ENCODE measurements around the gene MRPS25.

MRPS25 gene

DNA sequence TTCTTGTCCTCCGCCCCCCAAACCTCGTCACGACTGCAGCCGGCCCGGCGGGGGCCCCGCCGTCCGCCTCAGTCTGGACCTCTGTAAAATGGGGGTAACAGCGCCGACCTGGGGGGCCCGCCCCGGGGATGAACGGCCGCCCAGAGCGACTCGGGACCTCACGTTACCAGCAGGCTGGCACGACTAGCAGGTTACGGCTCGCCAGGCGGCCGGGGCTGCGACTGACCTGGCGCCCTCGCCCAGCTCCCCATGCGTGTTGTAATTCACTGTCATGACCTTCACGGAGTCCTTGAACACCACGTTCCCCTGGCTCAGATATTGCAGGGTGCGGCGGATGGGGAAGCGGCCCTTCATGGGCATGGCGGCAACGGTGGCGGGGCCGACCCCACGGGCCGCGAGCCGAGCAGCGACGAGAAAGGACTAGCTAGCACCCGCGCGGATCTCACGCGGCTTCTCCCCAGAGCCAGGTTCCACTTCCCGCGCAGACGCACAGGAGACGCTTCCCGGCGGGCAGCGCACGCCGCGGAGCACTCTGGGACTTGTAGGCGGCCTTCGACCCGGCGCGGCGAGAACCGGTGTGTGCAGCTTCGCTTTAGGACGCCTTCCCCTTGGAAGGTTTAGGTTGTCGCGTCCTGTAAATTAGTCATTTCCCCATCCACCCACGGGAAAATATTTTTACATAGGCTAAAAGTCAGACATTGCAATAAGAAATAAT is at the start of gene MRPS25:
Gene MRPS25 (minus strand): TSS at position 481 of the 715 bp plus-strand sequence. CDS start 121 bp downstream, at position 360.
- ATAC-seq: peak; percentile 99
- no peaks in the 10 kb centered on the region for H3K9me3 Mint-ChIP-seq
- peaks cover 24% of the 10 kb centered on the region for H3K36me3 Mint-ChIP-seq
- H3K27ac Mint-ChIP-seq: peak within 1 kb of the TSS; percentile 95
- DNase-seq (ENCODE audit: low spot score in 2 of 2): peak; percentile 80 to 91
- peak within 1 kb of the TSS; percentile 90 for H3K4me3 Mint-ChIP-seq
- peaks cover 27% of the 10 kb centered on the region for H3K4me1 Mint-ChIP-seq

DNA sequence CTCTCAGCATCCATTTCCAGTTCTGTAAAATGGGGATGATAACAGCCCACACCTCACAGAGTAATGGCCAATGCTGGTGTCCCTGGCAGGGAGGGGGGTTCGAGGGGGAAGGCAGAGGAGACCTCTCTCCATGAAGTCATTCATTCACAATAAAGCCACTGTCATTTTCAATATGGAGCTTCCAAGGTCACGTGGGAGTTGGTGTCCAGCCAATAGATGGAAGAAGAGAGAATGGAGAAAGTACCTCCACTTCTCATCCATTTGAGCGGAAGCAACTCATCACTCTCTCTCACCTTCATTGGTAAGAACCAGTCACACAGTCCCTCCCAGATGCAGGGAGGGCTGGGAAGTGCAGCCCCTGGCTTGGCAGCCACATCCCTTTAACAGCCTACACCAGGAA is 48.8 kb upstream of the MRPS25 start:
- Mint-ChIP-seq H3K4me3 (no peak overlapping the region), H3K36me3 (no peaks in the 10 kb centered on the region), H3K9me3 (no peaks in the 10 kb centered on the region), H3K4me1 (peaks cover 7% of the 10 kb centered on the region), H3K27ac (no peak overlapping the region)
- no peak for ATAC-seq
- no peak for DNase-seq (ENCODE audit: low spot score in 2 of 2)

DNA sequence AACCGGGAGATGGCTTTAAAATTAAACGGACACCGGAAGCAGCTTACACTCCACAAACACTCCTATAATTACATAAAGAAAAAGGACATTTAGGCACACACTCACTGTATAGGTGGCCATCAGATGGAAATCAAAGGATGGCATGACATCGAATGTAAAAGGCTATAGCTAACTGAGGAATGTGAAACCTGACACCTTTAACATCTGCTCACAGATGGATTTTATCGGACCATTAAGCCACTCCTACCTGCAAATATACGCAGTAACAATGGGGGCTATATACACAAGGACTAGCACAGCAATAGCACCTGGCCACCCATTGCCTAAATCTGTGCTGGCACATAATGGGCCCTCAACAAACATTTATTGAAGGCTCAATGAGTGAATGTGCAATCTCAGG is 48.4 kb upstream of the MRPS25 start:
- DNase-seq (ENCODE audit: low spot score in 2 of 2) (no peak), ATAC-seq (no peak)
- H3K27ac Mint-ChIP-seq: peak overlapping the region; percentile 20
- no peaks in the 10 kb centered on the region for H3K9me3 Mint-ChIP-seq
- H3K4me1 Mint-ChIP-seq: peaks cover 7% of the 10 kb centered on the region
- no peaks in the 10 kb centered on the region for H3K36me3 Mint-ChIP-seq
- no peak overlapping the region for H3K4me3 Mint-ChIP-seq

DNA sequence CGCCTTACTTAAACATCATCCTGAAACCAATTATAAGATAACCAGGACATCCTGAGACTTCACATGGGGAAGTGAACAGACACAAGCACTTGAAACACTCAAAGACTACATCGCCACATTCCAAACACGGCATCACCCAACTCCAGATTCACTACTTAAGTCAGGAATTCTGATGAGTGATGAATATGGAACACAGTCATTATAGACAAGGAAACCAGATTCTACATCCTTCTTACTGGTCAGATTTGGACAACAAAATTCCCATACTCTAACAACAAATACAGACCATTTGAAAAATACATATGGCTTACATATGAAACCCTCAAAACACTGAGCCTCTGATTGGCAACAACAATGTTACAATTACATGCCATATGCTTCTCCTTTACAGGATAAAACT is 46.9 kb upstream of the MRPS25 start:
- no peaks in the 10 kb centered on the region for H3K36me3 Mint-ChIP-seq
- no peaks in the 10 kb centered on the region for H3K9me3 Mint-ChIP-seq
- no peak overlapping the region for H3K27ac Mint-ChIP-seq
- H3K4me1 Mint-ChIP-seq: peaks cover 13% of the 10 kb centered on the region
- DNase-seq (ENCODE audit: low spot score in 2 of 2) (no peak), ATAC-seq (no peak)
- H3K4me3 Mint-ChIP-seq: no peak overlapping the region

DNA sequence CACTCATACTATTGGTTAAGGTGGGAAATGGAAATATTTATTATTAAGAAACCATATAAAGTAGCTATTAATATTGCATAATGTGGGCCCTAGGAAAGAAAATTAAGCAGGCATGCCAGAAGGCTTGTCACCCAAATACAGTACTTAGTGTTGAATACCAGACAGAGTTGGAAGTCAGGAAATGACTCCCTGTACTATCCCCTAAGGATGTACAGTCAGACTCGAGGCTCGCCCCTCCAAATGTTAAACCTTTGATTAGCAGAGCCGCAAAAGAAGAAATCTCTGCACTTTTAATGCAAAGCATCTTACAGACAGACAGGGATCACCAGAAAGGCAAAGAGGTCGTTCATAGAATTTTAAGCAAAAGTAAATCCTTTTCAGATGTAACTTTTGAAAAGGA is 45.1 kb upstream of the MRPS25 start:
- Mint-ChIP-seq H3K9me3 (no peaks in the 10 kb centered on the region), H3K27ac (no peak overlapping the region), H3K4me3 (no peak overlapping the region), H3K4me1 (peaks cover 13% of the 10 kb centered on the region), H3K36me3 (no peaks in the 10 kb centered on the region)
- ATAC-seq (no peak), DNase-seq (ENCODE audit: low spot score in 2 of 2) (no peak)

DNA sequence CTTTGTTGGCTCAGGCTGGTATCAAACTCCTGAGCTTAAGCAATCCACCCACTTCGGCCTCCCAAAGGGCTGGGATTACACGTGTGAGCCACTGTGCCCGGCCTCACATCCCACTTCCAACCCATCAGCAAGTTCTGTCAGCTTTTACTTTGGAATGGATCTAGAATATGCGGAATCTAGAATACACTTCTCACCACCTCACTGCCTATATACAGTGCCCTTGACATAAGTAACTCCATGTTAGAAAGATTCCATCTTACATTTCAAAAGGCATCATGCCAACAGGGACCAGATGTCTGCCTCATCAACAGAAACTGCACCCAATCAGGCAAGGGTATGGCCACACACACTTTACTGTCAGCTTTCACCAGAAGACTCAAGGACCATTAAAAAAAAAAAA is 43.8 kb upstream of the MRPS25 start:
- no peaks in the 10 kb centered on the region for H3K9me3 Mint-ChIP-seq
- H3K4me3 Mint-ChIP-seq: no peak overlapping the region
- ATAC-seq: no peak
- DNase-seq (ENCODE audit: low spot score in 2 of 2): no peak
- H3K27ac Mint-ChIP-seq: no peak overlapping the region
- peaks cover 13% of the 10 kb centered on the region for H3K4me1 Mint-ChIP-seq
- no peaks in the 10 kb centered on the region for H3K36me3 Mint-ChIP-seq

DNA sequence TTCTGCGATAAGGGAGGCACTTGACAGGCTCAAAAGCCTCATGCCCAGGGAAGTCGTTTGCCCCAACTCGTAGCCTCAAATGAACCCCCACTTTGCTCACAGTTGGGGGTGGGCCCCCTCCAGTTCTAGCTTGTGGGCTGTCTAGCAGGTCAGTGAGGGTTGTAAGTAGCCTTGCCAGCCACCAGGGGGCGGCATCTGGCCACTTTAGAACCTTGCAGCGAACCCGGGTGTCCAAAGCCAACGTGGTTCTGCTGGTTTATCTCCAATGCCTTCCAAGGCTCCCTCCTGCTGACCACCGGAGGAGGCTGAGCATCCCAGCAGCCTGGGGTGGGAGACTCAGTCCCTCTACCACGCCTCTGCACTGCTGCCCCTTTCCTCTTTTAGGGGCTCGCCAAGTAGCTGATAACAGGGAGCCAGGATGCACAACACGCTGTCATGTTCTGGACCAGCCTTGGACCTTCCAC is 43.0 kb upstream of the MRPS25 start:
- Mint-ChIP-seq H3K36me3 (no peaks in the 10 kb centered on the region), H3K27ac (no peak overlapping the region), H3K4me1 (peaks cover 13% of the 10 kb centered on the region), H3K9me3 (no peaks in the 10 kb centered on the region), H3K4me3 (no peak overlapping the region)
- ATAC-seq: peak; percentile 88
- DNase-seq (ENCODE audit: low spot score in 2 of 2): peak; percentile 67 to 87

DNA sequence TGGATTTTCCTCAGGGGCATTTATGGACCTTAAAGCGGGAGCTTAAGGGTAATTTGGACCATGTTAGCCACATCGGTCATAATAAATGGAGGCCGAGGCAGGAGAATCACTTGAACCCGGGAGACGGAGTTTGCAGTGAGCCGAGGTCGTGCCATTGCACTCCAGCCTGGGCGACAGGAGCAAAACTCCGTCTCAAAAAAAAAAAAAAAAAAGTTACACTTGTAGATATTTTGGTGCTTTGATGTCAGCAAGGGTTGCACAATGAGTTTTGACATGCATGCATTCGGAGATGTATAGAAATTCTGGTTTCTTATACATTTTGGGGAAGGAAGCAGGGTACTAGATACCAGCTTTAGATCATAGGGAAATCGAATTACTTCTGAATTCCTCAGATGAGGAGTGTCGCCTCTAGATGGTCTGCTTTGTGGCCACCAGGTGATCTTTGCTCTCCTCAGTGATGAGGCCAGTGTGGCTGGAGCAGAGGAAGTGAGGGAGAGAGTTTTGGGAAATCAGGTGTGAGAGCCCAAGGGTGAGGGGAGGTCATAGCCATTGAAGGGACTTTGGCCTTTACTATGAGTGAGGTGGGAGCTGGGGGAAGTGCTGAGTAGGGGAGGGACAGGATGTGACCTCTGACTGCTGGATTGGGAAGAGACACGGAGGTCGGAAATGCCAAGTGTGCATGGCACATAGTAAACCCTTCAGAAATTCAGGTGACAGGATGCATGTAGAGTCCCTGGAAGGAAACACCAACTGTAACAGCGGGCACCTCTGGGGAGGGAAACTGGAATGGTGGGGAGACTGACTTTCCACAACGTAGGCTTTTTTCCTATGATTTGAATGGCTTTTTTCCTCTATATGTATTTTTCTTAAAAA is 42.2 kb upstream of the MRPS25 start:
- Mint-ChIP-seq H3K9me3 (no peaks in the 10 kb centered on the region), H3K36me3 (no peaks in the 10 kb centered on the region), H3K4me1 (peaks cover 13% of the 10 kb centered on the region), H3K4me3 (no peak overlapping the region), H3K27ac (peak overlapping the region; percentile 46)
- no peak for ATAC-seq
- DNase-seq (ENCODE audit: low spot score in 2 of 2): no peak

DNA sequence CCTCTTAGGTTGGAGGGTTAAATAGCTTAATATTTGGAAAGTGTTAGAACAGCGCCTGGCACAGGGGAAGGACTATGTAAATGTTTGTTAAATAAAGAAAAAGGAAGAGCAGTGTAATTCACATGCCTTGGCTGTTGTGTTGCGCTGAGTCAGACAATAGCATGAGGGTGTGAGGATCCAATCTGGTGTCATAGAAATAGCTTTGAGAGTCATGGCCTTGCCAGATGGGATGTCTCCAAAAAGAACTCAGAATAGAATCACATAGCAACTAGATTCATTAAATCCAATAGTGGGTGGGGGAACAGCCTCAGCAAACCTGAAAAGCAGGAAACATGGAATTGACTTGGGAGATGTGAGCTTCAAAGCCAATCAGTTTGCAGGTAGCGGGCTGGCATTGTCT is 37.7 kb upstream of the MRPS25 start:
- no peak overlapping the region for H3K27ac Mint-ChIP-seq
- ATAC-seq: no peak
- H3K4me3 Mint-ChIP-seq: no peak overlapping the region
- H3K9me3 Mint-ChIP-seq: no peaks in the 10 kb centered on the region
- H3K4me1 Mint-ChIP-seq: peaks cover 18% of the 10 kb centered on the region
- DNase-seq (ENCODE audit: low spot score in 2 of 2): no peak
- H3K36me3 Mint-ChIP-seq: peaks cover 14% of the 10 kb centered on the region

DNA sequence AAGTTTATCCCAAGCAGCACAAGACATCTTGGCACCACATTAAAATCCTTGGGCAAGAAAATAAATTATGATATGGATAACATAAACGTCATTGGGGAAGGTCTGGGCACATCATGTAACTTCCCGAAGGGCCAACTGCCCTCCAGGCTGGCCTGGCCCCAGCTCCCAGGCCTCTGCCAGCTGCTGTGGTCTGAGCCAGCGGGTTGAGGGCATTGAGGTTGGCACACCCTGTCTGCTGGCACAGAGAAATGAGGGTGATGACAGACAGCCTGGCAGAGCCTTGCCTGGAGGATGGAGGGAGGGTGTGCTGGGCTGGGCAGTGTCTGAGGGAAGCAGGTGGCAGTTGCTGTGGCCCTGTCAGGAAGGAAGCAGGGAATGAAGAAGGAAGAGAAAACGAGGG is 37.1 kb upstream of the MRPS25 start:
- Mint-ChIP-seq H3K4me1 (peaks cover 20% of the 10 kb centered on the region), H3K36me3 (peaks cover 18% of the 10 kb centered on the region), H3K4me3 (no peak overlapping the region), H3K27ac (no peak overlapping the region), H3K9me3 (no peaks in the 10 kb centered on the region)
- DNase-seq (ENCODE audit: low spot score in 2 of 2): no peak
- ATAC-seq: no peak

DNA sequence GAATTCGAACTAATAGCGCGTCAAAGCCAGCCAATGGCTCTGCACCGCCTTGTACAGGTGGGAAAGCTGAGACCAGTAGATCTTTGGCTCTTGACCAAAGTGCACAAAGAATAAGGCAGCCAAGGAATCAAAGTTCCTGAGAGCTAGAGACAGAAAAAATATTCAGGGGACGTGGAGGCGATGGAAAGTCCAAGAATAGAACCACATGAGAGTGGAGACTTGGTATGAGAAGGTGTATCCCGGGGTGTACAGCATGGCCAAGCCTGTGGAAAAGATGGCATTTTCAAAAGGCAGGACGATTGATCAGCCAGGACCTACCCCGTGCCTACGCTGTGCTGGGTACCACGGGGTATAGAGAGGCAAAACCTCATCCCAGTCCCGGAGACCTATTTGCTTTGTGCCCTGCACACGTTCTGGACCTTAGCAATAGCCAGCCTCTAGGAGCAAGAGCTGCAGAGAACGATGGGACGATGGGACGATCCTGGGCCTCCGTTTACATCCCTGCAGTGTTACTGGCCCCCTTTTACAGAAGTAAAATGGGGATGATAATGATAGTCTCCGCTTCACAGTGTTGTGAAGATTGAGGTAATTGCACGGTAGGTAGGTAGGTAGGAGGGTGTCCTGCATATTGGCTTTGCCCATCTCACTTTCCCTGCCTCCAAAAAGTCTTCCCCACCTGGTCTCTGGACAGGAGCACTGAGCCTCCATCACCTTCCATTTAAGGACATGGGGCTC is 34.4 kb upstream of the MRPS25 start:
- H3K27ac Mint-ChIP-seq: peak overlapping the region; percentile 96
- ATAC-seq: no peak

DNA sequence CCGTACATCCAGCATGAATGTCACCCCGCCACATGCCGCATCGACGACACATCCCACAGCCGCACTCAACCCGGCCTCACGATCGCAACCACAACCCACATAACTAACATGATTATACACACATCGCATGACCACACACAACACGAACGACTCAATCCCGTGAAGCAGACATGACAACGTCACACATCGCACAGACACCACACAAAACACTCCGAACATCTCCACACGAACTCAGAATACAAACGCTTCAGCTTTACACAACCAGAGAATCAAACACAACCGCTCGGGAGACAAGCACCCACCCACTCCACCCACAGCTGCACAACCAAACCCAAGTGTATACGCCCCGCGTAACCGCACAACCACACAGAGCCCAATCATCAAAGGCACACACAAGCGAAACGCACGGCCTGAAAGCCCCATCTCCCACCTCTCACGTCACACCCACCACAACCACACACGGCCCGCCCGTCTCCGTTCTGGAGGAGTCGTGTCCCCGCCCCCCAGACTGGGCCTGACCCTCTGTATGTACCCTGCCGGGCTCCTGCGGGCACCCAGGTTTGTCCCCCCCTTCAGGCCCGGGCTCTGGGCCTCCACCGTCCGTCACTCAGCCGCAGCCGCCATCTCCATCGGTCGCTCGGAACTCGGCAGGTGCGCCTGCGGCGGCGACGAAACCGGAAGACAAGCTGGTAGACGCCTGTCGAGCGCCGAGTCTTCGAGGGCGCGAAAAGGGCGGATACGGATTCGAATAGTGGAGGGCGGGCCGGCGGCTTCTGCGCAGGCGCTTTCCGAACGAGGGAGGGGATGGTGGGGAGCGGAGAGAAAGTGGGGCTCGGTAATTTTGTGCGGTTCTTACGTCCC is 33.6 kb upstream of the MRPS25 start, which contains the start of gene RBSN:
Gene RBSN (minus strand): TSS at position 646 of the 861 bp plus-strand sequence. CDS start 3,028 bp downstream, outside the sequence.
- DNase-seq (ENCODE audit: low spot score in 2 of 2) (peak; percentile 89 to 98), ATAC-seq (peak; percentile 89)
- H3K4me3 Mint-ChIP-seq: peak within 1 kb of the TSS; percentile 81
- H3K4me1 Mint-ChIP-seq: peaks cover 20% of the 10 kb centered on the region
- H3K27ac Mint-ChIP-seq: peak within 1 kb of the TSS; percentile 96
- peaks cover 47% of the 10 kb centered on the region for H3K36me3 Mint-ChIP-seq
- no peaks in the 10 kb centered on the region for H3K9me3 Mint-ChIP-seq

More for the DNA sequence above, 34.4 kb upstream of the MRPS25 start:
- no peak for DNase-seq (ENCODE audit: low spot score in 2 of 2)
- peak overlapping the region; percentile 81 for H3K4me3 Mint-ChIP-seq
- no peaks in the 10 kb centered on the region for H3K9me3 Mint-ChIP-seq
- peaks cover 20% of the 10 kb centered on the region for H3K4me1 Mint-ChIP-seq
- peaks cover 39% of the 10 kb centered on the region for H3K36me3 Mint-ChIP-seq

DNA sequence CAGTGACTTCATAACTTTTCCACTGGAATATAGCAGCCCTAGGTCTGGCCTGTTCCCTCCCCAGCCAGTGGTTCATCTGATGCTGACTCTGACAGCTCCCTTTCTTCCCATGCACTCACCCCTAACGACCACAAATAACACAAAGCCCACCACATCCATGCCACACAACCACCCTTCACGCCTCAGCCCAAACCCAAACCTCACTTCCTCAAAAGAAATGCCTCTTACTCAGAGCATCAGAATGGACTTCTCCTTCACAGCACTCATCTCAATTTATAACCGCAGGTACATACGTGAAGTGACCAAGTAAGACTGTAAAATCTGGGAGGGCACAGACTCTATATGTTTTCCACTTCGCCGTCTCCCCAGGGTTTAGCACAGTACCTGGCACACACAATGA is 32.8 kb upstream of the MRPS25 start:
- peaks cover 20% of the 10 kb centered on the region for H3K4me1 Mint-ChIP-seq
- peak overlapping the region; percentile 96 for H3K27ac Mint-ChIP-seq
- no peaks in the 10 kb centered on the region for H3K9me3 Mint-ChIP-seq
- ATAC-seq (peak; percentile 2), DNase-seq (ENCODE audit: low spot score in 2 of 2) (peak; percentile 29 to 77)
- peaks cover 56% of the 10 kb centered on the region for H3K36me3 Mint-ChIP-seq
- peak overlapping the region; percentile 81 for H3K4me3 Mint-ChIP-seq

DNA sequence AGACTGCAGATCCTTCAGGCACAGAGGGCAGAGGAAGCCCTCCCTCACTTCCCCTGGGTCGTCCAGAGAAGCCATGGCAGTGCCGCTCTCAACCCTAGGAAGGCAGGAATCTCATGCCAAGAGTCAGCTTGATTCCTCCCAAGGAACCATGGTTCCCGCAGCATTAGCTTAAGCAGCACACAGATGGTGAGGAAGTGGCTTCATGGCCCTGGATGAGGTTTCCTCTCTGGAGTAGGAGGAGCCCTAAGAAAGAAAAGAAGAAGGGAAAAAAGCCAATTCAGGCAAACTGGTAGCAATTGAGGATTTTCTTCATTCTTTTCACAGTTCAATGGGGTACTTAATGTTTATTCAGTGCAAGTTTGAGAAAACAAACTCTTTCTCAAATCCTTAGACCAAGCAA is 30.9 kb upstream of the MRPS25 start:
- Mint-ChIP-seq H3K4me1 (peaks cover 20% of the 10 kb centered on the region), H3K27ac (no peak overlapping the region), H3K36me3 (peaks cover 63% of the 10 kb centered on the region), H3K4me3 (no peak overlapping the region), H3K9me3 (no peaks in the 10 kb centered on the region)
- ATAC-seq (no peak), DNase-seq (ENCODE audit: low spot score in 2 of 2) (no peak)
